HS-5 (cell line): ENCODE results near the gene DPH1.

Experiments used
- DNase-seq: peaks from one replicate; pipeline ENCODE4 v3.0.0-alpha.2; 2012; ENCODE audit warnings: low read depth

DPH1 gene

GRCh38 chr17:2050300-2051060 is 20.5 kb downstream of the DPH1 start:
- DNase-seq, result no peak

DNA sequence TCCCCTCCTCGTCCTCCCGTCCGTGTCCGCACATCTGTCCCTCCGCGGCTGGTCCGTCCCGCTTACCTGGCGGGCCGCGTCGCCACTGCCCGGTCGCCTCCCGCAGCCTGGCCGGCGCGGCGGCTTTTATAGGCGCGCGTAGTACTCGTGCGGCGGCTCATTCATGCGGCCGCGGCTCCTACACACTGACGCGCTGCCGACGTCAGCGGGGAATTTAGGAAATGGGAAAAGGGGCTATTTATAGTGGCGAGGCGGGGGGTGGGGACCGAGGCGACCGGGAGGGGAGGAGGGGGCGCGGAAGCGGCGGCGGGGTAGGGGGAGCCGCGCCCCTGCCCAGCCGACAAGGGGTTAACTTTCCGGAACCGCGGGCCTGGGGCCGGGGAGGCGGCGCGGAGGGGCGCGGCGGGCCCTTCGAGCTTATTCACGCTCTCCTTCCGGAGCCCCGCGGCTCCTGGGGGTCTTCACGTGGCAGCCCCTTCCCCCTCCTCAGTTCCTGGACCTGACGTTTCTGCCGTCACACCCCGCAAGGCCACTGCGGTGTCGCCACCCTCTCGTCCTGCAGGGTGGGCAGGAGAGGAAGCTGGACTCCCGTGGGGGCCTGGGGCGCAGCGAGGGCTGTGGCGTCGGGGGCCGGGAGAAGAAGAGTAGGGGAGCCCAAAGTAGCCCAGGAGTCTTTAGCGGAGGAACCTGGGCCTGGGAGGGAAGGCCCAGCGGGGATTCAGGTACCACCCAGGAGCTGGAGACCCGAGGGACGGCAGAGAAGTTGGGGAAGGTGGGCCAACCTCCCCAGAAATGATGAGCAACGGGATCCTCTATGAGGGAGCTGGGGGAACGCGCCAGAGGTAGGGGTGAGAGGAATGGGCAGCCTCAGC is 21.3 kb downstream of the DPH1 start:
- DNase-seq, result no peak

DNA sequence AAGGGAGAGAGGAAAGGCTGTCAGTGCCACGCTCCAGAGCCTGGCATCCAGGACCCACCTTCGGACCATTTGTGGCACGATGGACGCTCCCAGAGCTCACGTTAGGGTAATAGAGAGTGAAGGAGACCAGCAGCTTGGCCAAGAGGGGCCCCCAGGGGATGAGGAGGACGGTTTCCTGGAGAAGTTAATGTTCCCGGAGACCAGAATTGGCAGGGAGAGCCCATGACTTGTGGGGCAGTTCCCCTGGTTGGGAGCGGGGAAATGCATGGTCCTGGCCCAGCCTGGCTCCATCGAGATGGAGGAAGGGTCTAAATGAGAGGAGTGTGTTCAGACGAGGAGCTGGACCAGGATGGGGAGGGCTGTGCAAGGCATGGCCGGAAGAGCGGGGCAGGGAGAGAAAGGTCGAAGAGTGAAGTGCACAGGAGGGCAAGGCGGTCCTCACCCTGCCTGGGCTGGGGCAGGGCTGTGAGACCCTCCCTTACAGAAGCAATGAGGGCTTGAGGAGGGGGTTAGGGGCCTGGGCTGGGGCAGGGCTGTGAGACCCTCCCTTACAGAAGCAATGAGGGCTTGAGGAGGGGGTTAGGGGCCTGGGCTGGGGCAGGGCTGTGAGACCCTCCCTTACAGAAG is 22.1 kb downstream of the DPH1 start:
- no peak for DNase-seq

DNA sequence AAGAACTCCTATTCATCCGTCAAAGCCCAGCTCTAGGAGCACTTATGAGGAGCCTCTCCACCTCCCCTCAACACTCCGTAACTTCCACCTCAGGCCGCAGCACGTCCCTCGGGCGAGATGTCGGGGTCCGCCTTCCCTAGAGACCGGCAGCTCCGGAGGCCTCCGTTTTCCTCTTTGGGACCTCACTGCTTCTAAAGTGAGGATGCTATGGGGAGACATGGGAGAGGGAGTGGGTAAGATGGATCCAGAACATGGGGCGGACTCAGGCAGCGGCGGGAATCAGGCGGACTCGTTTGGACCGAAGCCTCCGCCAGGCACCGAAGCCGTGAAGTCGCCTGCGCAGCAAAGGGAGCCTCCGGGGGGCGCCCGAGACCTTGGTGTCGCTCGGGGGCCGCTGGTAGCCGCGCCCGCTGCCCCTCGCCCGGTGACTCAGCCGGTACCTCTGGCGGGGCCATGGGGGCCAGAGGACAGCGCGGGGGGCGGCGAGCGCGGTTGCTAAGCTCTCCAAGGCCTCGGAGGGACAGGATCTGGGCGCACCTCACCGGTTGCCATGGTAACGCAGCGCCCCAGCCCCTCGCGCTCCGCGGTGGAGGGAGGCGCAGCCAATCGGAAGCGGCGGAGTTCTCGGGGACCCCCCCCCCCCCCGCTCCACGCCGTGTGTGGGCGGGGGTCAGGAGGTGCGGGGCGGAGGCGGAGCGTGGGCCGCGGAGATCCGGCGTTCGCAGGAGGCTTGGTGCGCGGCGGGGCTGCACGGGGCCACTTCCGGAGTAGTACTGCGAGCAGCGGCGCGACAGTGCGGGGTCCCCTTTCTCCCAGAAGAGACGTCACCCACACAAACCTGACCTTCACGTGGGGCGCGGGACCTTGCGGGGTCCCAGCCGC is 23.7 kb downstream of the DPH1 start:
- no peak for DNase-seq

DNA sequence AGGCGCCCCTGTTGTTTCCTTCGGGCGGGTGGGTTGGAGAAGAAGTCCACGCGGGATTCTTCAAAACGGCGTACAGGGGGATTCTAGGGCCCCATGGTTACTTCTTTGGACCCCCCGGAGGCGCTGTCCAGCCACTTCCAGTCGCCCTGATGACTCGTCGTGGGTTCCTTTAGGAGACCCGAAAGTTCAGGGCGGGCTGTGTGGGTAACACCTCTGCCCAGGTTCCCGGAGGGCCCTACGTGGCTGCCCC is 24.2 kb downstream of the DPH1 start:
- DNase-seq, result no peak

DNA sequence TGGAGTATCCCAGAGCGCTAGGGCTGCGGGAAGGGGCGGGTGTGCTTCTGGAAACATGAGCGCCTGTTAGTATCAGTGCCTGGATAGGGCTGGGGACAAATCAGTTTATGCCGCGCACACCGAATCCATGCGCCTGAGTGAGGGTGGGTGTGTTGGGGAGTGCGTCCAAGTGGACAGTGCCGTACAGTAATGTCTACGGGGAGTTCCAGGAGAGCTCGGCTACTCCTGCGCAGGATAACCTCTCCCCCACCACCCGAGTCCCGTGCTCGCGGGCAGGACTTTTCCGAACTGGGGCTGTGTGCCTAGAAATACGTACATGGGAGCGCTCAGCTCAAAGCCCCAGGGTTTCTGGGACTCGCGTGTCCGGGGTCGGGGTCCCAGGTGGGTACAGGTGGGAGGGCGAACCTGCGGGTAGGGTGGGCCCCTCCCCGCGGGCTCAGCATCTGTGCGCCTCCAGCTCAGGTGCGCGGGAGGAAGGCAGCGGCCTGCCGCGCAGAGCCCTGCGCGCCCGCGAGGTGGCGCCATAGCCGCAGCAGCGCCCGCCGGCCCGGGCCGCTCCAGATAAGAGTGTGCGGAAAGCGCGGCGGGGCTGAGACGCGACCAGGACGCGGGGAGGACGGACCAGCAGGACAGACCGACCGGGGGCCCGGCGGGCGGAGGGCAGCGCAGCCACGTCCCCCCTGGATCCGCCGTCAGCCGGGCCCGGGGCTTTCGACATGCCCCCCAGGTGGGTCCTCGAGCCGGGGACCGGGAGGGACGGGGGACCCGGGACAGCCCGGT is 24.7 kb downstream of the DPH1 start, which contains the start of gene HIC1:
Gene HIC1, plus strand, starts transcription at position 592 of the 780 bp plus-strand sequence. CDS start 1,588 bp downstream, outside the sequence.
- DNase-seq, result no peak

DNA sequence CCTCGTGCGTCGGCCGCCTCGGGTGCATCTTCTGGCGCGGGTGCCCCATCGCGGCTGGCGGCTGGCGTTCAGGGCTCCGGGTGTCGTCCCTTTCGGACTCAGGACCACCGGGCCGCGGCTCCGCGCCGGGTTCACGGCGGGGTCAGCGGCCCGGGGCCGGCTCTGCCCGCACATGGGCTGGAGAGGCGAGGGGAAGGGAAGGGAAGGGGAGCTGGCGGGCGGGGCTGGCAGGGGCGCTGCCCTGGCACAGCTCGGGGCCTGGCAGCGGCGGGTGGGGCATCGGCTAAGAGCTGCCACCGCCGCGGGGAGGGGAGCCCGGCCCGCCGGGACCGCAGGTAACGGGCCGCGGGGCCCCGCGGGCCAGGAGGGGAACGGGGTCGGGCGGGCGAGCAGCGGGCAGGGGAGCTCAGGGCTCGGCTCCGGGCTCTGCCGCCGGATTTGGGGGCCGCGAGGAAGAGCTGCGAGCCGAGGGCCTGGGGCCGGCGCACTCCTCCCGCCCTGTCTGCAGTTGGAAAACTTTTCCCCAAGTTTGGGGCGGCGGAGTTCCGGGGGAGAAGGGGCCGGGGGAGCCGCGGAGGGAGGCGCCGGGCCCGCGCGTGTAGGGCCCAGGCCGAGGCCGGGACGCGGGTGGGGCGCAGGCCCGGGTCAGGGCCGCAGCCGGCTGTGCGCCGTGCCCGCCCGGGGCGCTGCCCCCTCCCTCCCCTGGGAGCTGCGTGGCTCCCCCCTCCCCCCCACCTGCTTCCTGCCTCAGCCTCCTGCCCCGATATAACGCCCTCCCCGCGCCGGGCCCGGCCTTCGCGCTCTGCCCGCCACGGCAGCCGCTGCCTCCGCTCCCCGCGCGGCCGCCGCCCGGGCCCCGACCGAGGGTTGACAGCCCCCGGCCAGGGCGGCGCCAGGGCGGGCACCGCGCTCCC is 25.6 kb downstream of the DPH1 start:
- no peak for DNase-seq

- DNase-seq, result no peak
Measured at GRCh38 chr17:2056206-2057174, 26.5 kb downstream of the DPH1 start.

DNA sequence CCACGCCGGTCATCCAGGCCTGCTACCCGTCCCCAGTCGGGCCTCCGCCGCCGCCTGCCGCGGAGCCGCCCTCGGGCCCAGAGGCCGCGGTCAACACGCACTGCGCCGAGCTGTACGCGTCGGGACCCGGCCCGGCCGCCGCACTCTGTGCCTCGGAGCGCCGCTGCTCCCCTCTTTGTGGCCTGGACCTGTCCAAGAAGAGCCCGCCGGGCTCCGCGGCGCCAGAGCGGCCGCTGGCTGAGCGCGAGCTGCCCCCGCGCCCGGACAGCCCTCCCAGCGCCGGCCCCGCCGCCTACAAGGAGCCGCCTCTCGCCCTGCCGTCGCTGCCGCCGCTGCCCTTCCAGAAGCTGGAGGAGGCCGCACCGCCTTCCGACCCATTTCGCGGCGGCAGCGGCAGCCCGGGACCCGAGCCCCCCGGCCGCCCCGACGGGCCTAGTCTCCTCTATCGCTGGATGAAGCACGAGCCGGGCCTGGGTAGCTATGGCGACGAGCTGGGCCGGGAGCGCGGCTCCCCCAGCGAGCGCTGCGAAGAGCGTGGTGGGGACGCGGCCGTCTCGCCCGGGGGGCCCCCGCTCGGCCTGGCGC is 27.3 kb downstream of the DPH1 start:
- no peak for DNase-seq

GRCh38 chr17:2057760-2058585 is 28.0 kb downstream of the DPH1 start:
- DNase-seq, result no peak

GRCh38 chr17:2058586-2059546 is 28.9 kb downstream of the DPH1 start:
- no peak for DNase-seq

- DNase-seq, result no peak
Measured at GRCh38 chr17:2059547-2060384, 29.8 kb downstream of the DPH1 start.

GRCh38 chr17:2060385-2060658 is 30.4 kb downstream of the DPH1 start:
- no peak for DNase-seq

- no peak for DNase-seq
Measured at GRCh38 chr17:2060681-2061440, 30.9 kb downstream of the DPH1 start.

DNA sequence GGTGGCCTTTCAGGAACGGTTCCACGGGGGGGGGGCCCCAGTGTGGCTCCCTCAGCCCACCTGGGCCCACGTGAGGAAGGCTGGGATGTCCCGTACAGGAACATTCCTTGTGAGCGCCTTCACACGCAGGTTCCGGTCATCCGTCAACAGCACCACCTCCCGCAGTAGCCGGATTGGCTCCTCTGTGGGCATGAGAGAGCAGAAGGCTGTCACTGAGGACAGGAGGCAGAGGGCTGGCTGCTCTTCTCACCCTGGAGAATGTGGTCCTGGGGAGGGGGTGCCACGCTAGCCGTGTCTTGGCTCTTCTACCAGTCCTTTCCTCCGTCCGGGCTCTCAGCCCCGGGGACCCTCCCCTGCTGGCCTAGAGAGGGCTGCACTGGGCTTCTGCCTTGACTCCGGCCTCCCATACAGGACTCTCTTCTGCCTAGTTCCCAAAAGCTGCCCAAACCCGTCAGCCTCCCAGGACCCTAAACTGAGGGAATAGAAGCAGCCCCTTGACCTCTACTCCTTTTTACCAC is 31.5 kb downstream of the DPH1 start:
- no peak for DNase-seq
